HG02943 (cell line): ENCODE data around the gene PCID2.

ENCODE experiments used
- ATAC-seq: cut with Tn5 transposase; IDR thresholded peaks from one replicate; pipeline ENCODE4 v1.9.1; 2021; ENCODE audit warnings: mild to moderate bottlenecking, low read depth, moderate library complexity; ENCODE audit not compliant: unreplicated experiment

Gene PCID2

GRCh38 chr13:113220141-113220598 lies 11.7 kb upstream of the PCID2 start:
- no peak for ATAC-seq

GRCh38 chr13:113219256-113219940 lies 10.9 kb upstream of the PCID2 start:
- ATAC-seq, result no peak

DNA sequence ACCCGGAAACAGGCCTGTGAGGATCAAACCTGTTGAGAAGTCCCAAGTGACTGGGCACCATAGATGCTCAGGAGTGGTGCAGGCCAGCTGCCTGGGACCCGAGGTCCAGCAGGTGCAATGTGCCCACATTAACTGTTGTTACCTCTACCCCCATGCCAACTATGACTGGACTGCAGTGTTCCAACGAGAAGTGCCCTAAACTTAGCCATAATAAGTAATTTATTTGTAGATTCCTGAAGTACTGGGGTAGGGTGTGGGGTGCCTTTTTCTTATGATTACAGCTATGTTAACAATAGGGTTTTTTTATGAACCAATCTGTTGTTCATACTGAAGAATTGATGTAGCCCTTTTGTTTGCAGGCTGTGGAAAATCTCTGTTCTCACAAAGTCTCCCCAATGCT lies 10.1 kb upstream of the PCID2 start:
- no peak for ATAC-seq

DNA sequence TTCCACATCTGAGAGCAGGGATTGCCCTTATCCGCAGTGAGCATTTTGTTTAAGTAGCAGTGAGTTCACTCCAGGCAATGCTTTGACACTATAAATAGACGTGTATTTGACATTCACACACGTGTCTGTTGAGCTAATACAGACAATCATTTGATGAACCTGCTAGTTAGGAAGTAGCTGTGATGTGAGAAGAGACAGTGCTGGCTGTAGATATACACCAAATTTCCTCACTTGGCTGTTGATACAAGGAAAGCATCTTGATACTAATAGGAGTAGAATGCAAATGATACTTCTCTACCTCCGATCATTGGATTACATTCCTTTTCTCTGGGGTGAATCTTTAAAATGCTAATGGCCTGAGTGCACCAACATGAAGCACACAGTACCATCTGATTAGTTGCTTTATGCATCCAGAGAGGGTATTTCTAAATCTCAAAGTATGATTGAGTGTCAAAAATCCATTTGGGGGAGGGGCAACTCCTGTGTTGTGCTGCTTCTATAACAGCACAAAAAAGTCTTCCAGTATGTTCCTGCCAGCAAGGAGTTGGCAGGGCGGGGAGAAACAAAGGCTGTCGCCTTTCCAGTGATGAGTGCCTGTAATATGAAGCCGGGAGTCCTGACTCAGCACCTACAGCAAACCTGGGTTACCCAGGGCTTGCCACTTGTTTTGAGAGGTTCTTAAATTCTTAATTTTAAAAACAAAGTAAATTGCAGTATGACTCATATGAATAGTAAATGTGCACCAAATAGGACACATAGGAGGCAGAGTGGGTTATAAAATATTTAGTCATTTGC lies 8.0 kb upstream of the PCID2 start:
- ATAC-seq, result no peak

DNA sequence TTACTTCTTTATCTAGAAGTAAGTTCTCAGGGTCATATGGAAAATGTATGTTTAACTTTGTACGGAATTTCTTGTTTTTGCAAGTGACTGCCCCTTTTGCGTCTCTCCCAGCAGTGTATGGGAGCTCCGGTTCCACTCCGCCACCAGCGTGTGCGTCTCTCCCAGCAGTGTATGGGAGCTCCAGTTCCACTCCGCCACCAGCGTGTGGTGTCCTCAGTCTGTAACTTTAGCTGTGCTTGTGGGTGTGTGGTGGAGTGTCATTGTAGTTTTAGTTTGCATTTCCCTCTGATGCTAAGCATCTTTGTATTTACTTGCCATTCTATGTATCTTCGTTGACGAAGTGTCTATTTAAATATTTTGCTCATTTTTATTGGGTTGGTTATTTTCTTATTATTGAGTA lies 3.3 kb upstream of the PCID2 start:
- no peak for ATAC-seq

DNA sequence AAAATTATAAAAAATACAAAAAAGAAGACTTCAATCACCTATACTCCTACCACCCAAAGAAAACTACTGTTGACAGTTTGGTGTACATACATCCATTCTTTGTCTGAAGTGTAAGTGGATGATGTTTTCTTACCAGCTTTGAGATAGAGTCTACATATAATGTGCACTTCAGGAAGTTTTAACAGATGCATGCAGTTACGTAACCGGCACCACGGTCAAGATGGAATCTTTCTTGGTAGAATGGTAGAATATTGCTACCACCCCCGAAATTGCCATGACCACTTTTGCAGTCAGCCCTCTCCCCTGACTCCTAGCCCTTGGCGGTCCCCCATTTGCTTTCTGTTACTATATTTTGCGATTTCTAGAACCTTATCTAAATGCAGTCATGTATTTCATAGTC lies 2.4 kb upstream of the PCID2 start:
- no peak for ATAC-seq

DNA sequence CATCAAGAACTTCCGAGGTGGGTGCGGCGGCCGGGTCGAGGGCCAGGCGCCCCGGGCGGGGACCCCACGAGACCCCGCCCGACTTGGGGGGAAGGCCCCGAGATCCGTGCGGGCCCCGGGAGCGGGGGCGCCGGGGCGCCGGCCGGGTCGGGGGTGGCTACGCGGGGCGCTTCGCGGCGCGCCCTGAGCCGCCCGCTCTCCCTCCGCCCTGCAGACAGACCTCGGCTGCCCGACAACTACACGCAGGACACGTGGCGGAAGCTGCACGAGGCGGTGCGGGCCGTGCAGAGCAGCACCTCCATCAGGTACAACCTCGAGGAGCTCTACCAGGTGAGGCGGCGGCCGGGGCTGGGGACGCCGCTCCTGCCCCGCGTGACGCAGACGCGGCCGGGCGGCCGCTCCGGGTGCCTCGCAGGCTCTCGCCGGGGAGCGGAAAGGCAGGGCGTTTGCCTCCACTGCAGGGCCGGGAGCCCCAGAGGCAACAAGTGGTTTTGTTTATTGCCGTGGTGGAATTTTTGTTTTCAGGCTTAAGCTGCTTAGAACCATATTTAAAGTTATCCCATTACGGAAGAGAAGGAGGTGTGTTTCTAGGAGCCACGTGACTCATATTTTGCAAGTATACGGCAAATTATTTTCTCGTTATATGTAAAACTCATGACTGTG lies 1.4 kb upstream of the PCID2 start:
- ATAC-seq, result peak; percentile 35

GRCh38 chr13:113209336-113209758 lies 878 bp upstream of the PCID2 start, which contains the start of gene CUL4A:
Gene CUL4A (plus strand): TSS chr13:113209613. CDS start chr13:113209628, 15 bp downstream.
- peak; percentile 40 for ATAC-seq

DNA sequence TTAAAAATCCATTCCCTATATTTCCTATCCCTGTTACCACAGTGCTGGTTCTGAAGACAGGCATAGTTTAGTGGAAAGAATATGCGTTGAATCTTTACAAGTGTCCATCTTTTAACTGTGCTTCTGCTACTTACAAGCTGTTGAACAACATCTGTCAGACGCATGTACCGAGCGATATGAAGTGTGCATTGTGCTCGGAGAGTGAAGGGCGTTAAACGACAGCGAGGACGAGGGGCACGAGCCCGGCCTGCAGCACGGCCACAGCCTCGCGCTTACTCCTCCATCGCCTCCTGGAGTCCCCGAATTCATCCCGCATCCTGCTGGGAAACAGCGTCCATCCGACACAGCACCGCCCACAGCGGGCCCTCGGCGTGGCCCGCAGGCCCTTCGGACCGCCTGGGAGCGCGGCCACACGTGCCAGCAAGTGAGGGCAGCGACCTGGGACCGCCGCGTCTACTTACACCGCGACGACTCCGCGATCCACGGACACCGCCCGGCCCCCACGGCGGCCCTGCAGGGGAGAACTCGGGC lies 514 bp downstream of the PCID2 start:
- peak; percentile 23 for ATAC-seq

- no peak for ATAC-seq
Measured at GRCh38 chr13:113207460-113207859, 1.0 kb downstream of the PCID2 start.

GRCh38 chr13:113205428-113205931 lies 3.0 kb downstream of the PCID2 start:
- ATAC-seq, result no peak

GRCh38 chr13:113204378-113204734 lies 4.1 kb downstream of the PCID2 start:
- no peak for ATAC-seq

GRCh38 chr13:113203507-113204377 lies 4.7 kb downstream of the PCID2 start:
- no peak for ATAC-seq

DNA sequence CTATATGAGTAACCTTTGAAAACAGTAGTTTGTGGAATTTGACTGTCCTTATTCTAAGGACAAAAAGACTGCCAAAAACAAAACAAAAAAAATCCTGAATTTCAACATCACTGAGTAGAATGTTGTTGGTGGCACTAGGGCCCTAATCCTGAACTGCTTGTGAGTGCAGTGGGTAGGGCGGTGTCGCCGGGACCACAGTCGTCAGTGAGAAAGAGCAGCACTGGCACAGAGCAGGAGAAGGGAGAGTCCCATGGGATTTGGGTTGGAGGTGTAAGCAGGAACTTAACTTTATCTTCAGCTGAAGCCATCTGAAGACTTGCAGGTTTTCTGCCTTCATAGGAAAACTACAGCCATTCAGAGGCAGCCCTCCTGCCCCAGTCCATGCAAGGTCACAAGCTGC lies 5.6 kb downstream of the PCID2 start:
- ATAC-seq, result no peak

GRCh38 chr13:113201815-113202214 lies 6.7 kb downstream of the PCID2 start:
- ATAC-seq, result no peak

GRCh38 chr13:113196970-113197737 lies 11.3 kb downstream of the PCID2 start:
- ATAC-seq, result no peak

DNA sequence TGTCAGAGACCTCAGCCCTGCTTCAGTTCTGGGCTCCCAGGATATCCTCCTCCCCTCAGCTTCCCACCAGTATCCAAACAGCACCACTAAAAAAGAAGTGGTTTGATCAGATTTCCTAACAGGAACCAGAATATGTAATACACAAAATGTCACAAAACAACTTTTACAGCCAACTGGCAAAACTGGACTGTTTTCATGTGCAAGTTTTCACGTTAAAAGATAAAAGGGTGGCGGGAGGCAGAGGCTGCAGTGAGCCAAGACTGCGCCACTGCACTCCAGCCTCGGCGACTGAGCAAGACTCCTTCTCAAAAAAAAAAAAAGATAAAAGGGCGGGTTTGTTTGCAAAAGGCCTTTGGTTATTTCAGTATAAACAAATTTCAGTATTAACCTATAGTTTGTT lies 13.1 kb downstream of the PCID2 start:
- ATAC-seq, result no peak

- ATAC-seq, result no peak
Measured at GRCh38 chr13:113192902-113193301, 15.6 kb downstream of the PCID2 start.

DNA sequence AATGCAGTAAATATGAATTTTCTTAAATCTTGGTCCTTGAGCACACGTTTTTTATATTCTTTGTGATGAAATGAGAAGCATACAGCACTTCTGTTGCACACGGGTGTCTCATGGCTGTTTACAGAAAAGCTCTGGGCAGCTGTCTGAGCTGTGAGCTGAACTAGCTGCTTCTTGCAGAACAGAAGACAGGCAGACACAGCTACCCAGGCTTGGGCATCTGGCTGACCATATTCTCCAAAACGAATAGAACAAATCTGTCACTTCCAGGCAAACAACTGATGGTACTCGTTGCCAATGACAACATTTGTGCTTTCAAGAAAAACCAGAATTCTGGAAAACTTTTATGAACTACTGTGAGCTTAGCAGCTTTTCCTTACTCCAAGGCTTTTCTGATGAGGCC lies 16.2 kb downstream of the PCID2 start:
- ATAC-seq, result no peak
